NCI-H1930 (cell line): ENCODE results near the gene STON2.
"Not testable (repeated sequence)": the region's sequence is repeated elsewhere in the genome, so short reads cannot be mapped to it uniquely, and the experiment has no call there.

Experiments used
- DNase-seq, 2 experiments: peaks; one replicate each; lab custom pipeline; 2025; lab: John Stamatoyannopoulos, UW

STON2 gene

DNA sequence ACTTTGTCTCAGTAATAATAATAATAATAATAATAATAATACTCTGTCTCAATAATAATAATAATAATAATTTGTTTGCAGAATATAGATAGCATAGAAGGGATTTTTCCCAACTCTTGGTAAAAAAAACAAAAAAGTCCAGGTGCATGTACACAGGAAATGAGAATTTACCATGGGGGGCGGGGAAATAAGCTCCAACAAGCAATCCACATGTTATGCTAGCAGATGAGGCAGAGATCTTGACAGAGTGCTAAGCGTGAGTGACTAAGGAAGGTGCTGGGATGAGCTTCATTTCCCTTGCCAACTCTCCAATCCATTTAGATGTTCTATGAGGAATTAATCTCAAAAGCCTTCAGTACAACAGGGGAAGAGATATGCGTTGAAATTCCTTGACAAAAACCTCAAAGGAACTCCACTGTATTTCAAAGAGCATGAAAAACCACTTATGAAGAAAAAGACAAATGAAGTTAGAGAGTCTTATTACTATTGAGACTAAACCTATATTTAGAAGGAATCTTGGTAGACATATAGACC is 134.4 kb downstream of the STON2 start:
- no peak for DNase-seq

DNA sequence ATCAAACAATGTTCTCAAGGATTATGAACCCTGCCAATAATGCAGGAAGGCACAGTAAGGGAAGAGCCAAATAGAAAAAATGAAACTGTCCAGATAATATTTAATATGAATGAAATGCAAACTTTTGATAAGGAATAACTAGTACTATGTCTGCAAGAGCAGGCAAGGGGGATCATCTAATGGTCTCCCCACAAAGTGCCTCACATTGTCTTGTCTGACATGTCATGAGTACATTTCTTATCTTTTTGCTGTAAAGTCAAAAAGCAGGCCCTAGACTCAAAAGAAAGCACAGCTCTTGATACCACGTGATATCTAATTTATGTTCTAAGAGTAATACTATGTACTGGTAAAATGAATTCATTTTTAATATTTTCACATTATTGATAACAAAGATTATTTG is 135.5 kb downstream of the STON2 start:
- DNase-seq = no peak

DNA sequence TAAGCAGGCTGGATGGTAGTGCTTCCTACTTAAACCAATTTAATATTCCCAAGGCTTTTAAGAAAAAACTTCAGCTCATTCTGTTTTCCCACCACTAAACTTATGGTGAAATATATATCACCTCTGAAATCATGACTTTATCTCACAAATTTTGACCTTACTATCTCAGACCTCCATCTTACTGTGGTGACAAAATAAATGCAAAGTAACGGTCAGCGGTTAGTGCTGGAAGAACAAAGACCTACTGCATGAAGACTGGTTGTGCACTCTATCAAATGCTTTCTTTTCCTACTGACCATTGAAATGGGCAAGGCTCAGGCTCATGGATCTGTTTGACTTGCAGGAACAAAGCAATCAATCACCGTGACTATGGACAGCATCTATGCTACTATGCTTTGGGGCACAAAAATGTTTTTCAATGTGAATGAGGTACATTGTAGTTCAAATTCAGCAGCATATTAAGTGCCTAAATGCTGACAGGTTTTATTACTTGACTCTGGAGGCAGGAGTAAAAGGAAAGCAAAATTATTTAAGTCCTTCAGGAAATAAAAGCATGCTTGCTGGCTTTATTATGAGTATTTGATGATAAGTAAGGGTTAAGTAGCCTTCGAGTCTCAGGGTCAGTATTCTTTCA is 136.2 kb downstream of the STON2 start:
- DNase-seq = no peak

DNA sequence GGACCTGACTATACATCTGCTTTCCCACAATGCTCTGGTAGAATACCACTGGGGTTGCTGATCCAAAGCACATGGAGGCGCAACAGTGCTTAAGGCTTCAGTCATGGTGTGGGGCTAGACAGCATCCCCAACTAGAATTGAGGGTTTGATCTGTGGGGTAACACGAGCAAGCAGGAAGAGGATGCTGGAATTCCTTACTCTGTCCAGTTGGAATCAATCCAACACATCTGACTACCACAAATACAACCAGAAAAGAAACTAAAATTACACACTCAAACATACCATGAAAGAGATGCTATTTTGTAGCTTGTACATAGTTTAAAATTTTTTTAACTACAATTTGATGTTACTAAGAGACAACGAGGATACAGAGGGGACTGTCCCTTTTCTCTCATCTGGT is 138.9 kb downstream of the STON2 start:
- no peak for DNase-seq

DNA sequence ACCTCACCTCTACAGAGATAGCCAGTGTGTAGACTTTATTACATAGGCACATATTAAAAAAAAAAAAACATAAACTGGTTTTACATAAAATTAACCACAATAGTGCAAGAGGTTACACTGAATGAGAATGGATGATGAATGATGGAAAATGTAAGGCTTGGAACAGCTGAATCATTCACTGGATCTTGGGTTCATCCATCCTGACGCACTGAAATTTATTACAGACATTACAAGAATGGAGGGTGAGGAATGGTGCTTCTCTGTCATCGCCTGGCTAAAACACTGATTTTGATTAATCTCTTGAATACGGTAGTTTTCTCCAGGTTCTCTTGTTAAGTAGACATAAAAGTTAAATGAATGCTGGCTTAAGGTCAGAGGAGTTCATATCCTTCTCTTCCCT is 139.4 kb downstream of the STON2 start:
- no peak for DNase-seq

DNA sequence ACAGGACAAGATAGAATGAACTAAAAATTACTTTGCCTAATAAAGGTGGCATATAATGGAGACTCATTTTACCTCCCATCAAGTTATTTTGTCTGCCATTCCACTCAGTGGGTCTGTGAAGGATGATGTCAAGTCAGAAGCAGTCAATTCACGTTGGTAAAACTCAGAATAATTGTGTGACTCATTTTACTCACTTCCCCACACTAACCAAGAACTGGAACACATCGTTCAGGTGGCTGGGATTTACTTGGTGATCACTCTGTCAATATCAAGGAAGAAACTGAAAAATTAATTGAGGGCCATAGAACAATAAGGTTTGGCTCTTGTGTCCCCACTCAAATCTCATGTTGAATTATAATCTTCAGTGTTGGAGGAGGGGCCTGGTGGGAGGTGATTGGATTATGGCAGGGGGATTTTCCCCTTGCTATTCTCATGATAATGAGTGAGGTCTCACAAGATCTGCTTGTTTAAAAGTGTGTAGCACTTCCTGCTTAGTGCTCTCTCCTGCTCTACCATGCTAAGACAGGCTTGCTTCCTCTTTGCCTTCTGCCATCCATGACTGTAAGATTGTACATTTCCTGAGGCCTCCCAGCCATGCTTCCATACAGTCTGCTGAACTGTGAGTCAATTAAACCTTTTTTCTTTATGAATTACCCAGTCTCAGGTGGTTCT is 143.7 kb downstream of the STON2 start:
- DNase-seq = no peak

DNA sequence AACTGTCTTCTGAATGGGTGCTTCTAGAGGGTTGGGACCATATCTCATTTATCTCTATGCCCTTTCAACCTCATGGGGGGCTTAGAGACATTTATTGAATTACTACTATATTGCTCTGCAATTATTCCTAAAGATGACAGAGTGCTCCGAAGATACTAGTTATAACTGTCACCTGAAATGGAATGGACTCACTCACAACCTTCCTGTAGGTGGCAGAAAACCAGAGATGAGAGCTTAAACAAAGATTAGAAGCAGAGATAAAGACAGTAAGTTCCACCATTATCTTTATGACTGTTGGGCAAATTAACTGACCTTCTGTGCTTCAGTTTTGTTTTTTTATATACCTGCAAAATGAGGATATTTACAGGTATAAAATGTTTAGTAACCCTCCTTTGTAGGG is 147.8 kb downstream of the STON2 start:
- no peak for DNase-seq

DNA sequence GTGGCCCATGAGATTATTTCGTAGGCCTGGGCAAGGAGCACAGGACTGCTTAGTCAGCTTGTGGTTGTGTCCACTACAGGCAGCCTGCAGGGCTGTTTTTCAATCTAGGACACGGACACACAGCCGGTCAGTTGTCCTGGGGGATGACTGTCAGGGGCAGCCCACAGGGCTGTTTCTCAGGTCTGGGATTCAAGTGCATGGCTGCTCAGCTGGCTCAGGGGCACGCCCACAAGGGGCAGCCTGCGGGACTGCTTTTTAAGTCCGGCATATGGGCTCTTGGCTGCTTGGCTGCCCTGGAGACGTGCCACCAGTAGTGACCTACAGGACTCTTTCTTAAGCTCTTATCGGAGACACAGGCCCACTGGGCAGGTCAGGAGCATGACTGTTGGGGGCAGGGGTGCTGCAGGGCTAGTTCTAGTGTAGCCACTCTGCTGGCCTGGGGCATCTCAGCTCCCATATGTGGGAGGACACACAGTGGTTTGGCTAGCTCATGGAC is 152.8 kb downstream of the STON2 start:
- no peak for DNase-seq

DNA sequence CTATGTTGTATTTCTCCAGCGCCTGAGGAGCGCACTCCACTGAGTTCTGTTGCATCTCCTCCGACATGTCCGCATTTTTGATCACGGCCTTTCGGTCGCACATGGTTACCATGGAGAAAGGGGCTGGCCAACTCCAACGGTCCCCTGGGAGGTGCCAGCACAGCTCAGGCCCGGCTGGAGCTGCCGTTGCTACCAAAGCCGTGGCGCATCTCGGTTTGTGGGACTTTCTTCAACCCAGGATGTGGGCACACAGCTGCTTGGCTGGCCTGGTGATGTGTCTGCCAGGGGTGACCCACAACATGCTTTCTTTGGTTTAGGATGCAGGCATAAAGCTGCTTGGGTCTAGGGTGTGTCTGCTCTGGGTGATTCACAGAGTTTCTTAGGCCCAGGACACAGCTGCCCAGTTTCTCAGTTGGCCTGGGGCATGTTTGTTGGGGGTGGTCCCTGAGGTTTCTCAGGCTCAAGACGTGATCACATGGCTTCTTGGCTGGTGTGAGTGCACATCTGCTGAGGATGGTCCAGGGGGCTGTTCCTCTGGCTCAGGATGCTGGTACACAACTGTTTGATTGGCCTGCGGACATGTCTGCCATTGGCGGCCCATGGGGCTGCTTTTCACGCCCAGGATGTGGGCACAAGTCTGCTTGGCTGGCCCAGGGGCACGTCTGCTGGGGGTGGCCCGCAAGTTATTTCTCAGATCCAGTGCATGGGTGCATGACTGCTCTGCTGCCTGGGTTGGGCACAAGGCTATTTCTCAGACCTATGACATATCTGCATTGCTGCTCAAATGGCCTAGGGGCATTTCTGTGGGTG is 153.5 kb downstream of the STON2 start:
- no peak for DNase-seq

DNA sequence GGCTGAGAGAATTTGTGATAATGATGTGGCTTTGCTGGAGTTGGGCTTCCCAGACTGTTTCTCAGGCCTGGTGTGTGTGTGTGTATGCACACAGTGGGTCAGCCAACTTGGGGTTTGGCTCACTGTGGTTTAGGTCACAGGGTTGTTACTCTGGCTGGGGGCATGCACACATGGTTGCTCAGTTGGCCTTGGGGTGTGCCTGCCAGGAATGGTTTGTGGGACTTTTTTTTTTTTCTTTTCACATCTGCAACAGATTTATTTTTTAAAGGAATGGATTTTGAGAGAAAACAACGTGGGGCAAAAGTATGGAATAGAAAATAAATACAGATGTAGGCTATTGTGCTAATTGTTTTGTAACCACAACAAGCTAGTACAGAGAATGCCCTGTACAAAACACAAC is 154.4 kb downstream of the STON2 start:
- no peak for DNase-seq

DNA sequence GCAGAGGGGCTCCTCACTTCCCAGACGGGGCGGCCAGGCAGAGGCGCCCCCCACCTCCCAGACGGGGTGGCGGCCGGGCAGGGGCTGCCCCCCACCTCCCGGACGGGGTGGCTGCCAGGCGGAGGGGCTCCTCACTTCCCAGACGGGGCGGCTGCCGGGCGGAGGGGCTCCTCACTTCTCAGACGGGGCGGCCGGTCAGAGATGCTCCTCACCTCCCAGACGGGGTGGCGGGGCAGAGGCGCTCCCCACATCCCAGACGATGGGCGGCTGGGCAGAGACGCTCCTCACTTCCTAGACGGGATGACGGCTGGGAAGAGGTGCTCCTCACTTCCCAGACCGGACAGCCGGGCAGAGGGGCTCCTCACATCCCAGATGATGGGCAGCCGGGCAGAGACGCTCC is 155.7 kb downstream of the STON2 start:
- DNase-seq = not testable (repeated sequence)

DNA sequence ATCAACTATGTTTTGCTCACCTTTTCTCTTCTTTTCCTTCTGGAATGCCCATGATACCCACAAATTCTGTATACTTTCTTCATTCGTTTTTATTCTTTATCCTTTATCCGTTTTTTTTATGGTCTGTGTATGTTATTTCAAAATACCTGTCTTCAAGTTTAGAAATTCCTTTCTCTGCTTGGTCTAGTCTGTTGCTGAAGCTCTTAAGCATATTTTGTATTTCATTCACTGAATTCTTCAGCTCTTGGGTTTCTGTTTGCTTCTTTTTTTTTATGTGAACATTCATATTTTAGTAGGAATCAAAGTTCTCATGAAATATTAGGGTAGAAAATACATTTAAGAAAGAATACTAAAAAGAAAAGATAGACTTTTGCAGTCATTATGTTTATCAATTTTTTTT is 156.6 kb downstream of the STON2 start:
- DNase-seq = no peak

DNA sequence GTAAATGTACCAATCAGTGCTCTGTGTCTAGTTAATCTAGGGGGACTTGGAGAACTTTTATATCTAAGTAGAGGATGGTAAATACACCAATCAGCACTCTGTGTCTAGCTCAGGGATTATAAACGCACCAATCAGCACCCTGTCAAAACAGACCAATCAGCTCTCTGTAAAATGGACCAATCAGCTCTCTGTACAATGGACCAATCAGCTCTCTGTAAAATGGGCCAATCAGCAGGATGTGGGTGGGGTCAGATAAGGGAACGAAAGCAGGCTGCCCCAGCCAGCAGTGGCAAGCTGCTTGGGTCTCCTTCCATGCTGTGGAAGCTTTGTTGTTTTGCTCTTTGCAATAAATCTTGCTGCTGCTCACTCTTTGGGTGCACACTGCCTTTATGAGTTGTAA is 163.3 kb downstream of the STON2 start:
- DNase-seq = not testable (repeated sequence)

DNA sequence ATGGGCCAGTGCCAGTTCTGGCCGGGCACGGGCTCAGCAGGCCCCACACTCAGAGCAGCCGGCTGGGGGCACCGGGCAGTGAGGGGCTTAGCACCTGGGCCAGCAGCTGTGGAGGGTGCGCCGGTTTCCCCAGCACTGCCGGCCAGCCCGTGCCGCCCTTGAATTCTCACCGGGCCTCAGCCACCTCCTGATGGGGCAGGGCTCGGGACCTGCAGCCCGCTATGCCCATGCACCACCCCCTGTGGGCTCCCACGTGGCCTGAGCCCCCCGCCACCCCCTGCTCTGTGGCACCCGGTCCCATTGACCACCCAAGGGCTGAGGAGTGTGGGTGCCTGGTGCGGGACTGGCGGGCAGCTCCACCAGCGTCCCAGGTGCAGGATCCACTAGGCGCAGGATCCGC is 164.0 kb downstream of the STON2 start:
- no peak for DNase-seq

DNA sequence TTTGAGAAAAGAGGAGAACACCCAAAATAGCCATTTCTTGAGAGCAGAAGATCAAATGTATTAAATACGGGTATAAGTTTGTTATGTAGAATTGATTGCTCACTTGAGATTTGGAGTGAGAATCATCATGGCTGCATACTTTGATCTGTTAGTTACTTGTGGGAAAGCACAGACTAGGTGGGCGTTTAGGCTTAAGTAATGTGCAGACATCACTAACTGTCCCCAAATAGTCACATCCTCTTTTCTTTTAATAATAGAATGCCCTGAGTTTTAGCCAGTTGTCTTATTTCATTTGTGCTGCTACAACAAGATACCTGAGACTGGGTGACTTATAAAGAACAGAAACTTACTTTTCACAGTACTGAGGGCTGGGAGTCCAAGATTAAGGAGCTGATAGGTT is 165.0 kb downstream of the STON2 start:
- no peak for DNase-seq

DNA sequence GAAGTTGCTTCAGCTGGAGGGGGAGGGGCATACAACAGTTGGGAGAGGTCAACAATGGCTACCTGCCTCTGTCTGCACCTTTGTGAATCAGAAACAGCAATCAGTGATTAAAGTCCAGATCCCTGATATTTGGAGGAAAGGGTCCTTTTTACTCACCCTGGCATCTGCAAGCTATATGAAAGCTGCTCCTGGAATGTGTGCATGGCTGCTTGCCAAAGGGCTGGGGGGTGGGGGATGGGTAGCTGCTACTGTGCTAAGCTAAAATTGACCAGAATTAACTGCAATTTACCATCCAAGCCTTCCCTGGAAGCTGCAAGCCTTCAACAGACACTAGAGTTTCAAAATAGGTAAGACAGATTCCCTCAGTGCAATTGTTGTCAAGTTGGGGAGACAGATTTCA is 165.8 kb downstream of the STON2 start:
- DNase-seq = no peak

DNA sequence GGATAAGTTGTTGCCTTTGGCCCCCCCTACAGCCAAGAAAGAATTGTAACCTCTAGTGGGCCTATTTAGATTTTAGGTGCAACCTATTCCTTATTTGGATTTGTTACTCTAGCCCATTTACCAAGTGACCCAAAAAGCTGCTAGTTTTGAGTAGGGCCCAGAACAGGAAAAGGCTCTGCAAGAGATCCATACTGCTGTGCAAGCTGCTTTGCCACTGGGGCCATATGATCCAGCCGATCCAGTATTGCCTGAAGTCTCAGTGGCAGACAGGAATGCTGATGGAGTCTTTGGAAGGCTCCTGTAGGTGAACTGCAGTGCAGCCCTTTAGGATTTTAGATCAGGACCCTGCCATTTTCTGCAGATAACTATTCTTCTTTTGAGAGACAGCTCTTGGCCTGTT is 166.5 kb downstream of the STON2 start:
- DNase-seq = no peak

DNA sequence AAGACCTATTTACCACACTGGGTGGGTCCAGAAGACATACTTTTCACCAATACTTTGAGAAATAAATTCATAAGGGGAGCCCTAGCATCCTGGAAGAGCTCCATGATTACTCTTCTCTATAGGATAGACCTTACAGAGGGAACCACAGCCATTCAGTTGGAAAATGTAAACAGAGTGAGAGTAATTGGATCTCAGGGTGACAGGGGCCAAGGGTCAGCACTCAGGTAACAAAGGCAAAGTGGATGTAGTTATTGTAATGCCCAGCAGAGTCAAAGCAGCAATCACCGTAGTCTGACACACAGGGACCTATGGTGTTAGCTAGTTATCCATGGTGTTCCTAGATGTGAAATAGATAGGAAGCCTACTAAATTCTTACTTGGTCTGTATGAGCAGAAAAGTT is 168.6 kb downstream of the STON2 start:
- DNase-seq = no peak

DNA sequence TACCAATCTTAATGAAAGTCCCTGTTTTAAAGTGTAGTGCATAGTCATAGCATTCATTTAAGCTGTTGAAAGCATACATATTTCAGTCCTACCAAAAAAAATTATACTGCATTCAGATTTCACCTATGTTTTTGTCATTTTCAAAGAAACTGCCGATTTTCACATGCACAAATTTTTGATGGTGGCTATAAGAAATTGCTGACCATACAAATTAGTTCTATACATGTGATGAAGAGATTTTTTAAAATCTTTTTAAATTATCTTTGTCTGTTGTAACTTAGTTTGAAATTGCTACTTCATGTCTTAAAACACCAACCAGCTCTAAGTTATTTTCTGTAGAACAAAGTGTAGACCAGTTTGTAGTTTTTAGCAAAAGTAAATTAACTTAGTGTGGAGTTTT is 175.9 kb downstream of the STON2 start:
- DNase-seq = no peak

DNA sequence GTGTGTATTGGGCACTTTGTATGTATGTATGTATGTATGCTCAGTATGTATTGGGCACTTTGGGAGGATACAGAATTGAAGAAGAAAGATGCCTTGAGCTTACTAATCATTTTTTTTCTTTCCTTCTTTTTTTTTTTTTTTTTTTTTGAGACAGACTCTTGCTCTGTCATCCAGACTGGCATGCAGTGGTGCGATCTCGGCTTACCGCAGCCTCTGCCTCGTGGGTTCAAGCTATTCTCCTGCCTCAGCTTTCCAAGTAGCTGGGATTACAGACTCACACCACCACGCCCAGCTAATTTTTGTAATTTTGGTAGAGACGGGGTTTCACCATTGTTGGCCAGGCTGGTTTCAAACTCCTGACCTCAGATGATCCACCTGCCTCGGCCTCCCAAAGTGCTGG is 176.3 kb downstream of the STON2 start:
- not testable (repeated sequence) for DNase-seq

DNA sequence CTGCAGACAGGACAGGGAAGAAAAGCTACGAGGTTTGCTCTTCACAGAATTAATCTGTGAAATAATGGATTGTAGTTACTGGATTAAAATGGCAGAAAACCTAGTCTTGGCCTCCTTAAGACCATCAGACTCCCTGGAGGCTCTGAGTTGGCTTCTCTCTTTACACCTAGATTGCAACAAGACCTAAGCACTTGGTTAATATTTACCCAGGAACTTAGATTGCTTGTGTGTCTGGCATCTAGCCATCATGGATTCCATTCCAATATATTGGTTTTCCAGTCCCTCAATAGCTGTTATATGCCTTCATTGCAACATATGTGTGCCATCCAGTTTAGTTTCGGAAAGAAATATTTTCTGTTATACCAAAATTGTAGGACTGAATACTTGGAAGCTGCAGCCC is 177.4 kb downstream of the STON2 start:
- no peak for DNase-seq

DNA sequence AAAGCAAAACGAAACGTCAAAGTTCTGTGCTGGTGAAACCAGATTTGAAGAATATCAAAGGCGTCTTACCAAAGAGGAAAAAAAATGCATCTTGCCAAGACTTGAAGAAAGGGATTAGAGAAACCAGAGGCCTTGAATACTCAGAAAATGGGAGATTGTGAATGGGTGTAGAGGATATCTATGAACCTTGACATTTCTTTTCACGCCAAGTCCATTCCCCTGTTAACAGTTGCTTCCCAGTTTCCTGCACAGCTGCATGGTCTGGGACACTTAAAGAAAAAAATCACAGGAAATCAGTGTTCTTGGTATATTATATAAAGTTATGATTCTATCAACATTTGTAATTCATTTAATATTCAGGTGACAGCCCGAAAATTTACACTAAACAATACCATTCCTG is 178.0 kb downstream of the STON2 start:
- no peak for DNase-seq

DNA sequence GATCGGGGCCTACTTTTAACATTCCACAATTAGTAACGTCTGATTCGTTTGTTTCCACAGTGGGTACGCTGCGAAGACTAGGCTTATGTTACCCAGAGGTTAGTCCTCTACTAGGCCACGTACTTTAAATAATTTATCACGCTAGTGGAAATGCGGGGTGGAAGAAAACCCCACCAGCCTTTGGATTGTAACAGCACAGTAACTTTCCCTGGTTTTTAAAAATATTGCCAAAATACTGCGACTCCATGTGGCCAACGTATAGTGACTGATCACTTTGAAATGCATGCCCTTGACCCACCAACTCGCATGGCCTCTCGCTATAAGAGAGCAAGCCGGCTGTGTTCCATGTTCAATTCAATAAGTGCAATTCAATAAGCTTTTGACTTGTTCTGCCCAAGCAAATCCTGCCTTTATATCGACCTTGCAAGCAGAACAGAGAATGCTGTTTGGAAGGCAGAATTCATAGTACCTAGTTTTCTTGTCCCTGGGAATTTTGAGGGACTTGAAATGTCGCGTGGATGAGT is 178.5 kb downstream of the STON2 start:
- peak in 1 of 2 experiments; percentile 31 for DNase-seq
